IMR-90 (cell line): Measurements from ENCODE around the gene PFKP. TPM values are rescaled to one million over a fixed set of nuclear protein-coding genes. Genes with fewer than 3 reads are reported as not detected.

Source experiments
- ATAC-seq: fragments of 200-7000 bp; cut with Tn5 transposase; 2 replicates; pipeline ENCODE4 v1.9.1; 2020; ENCODE audit warnings: low read depth, mild to moderate bottlenecking, moderate library complexity
- BruUV-seq: library from RNA; stranded (reverse); fragments of 400-500 nt; replicated peaks from 2 replicates; lab custom pipeline; 2021; lab: Mats Ljungman, UMichigan
- CTCF ChIA-PET: fragments of 300-600 bp; formaldehyde crosslinking; extraction: SDS; loops from one replicate; lab custom pipeline; 2021; ENCODE audit warnings: antibody characterized with exemption; lab: Yijun Ruan, JAX
- POLR2A ChIA-PET: fragments of 300-600 bp; sonication (Branson Sonifier 250); formaldehyde crosslinking; loops from one replicate; lab custom pipeline; 2022; ENCODE audit warnings: antibody characterized with exemption; ENCODE audit not compliant: unreplicated experiment; lab: Charles Lee
- DNase-seq: peaks from one replicate; pipeline ENCODE4 v3.0.0; 2013
- H2AFZ ChIP-seq: replicated peaks from 2 replicates; pipeline ENCODE3; 2013; ENCODE audit warnings: low read length, mild to moderate bottlenecking; ENCODE audit not compliant: poor library complexity
- H2AK5ac ChIP-seq: 2 replicates; pipeline ENCODE4 v1.6.1; 2013; ENCODE audit warnings: low read depth, low read length, inconsistent platforms
- H2AK9ac ChIP-seq: replicated peaks from 2 replicates; pipeline ENCODE3; 2013; ENCODE audit warnings: mild to moderate bottlenecking, low read depth, low read length, moderate library complexity; ENCODE audit not compliant: poor library complexity
- H2BK120ac ChIP-seq: 2 replicates; pipeline ENCODE4 v1.6.1; 2013; ENCODE audit warnings: low read depth, low read length, inconsistent platforms
- H2BK15ac ChIP-seq: 3 replicates; pipeline ENCODE4 v1.6.1; 2013; ENCODE audit warnings: low read depth, low read length, inconsistent platforms
- H2BK20ac ChIP-seq: 2 replicates; pipeline ENCODE4 v1.6.1; 2013; ENCODE audit warnings: low read depth, mild to moderate bottlenecking, inconsistent platforms, low read length, moderate library complexity
- H2BK5ac ChIP-seq: 2 replicates; pipeline ENCODE4 v1.6.1; 2013; ENCODE audit warnings: mild to moderate bottlenecking, low read depth, low read length, inconsistent platforms; ENCODE audit not compliant: poor library complexity, severe bottlenecking
- H3K14ac ChIP-seq: replicated peaks from 2 replicates; pipeline ENCODE4 v1.6.1; 2013; ENCODE audit warnings: low read depth, low read length, inconsistent platforms
- H3K18ac ChIP-seq: 2 replicates; pipeline ENCODE4 v1.6.1; 2013; ENCODE audit warnings: low read depth, low read length, control low read depth
- H3K23ac ChIP-seq: 2 replicates; pipeline ENCODE4 v1.6.1; 2013; ENCODE audit warnings: low read depth, low read length, inconsistent platforms
- H3K27ac ChIP-seq: 2 replicates; pipeline ENCODE4 v1.5.1; 2013; ENCODE audit warnings: mild to moderate bottlenecking, control low read depth, low read length; ENCODE audit not compliant: insufficient read depth
- H3K27me3 ChIP-seq: 2 replicates; pipeline ENCODE4 v1.6.1; 2013; ENCODE audit warnings: low read length; ENCODE audit not compliant: control insufficient read depth, insufficient read depth
- H3K36me3 ChIP-seq: 2 replicates; pipeline ENCODE4 v1.6.1; 2013; ENCODE audit warnings: low read length, mixed read lengths; ENCODE audit not compliant: control insufficient read depth, insufficient read depth
- H3K4ac ChIP-seq: 2 replicates; pipeline ENCODE4 v1.6.1; 2013; ENCODE audit warnings: low read depth, low read length, inconsistent platforms
- H3K4me1 ChIP-seq: 2 replicates; pipeline ENCODE4 v1.6.1; 2013; ENCODE audit warnings: low read length, mixed read lengths; ENCODE audit not compliant: control insufficient read depth, insufficient read depth
- H3K4me2 ChIP-seq: 2 replicates; pipeline ENCODE4 v1.6.1; 2013; ENCODE audit warnings: low read depth, mild to moderate bottlenecking, control low read depth, low read length, moderate library complexity
- H3K4me3 ChIP-seq: 2 replicates; pipeline ENCODE4 v1.5.1; 2013; ENCODE audit warnings: low read depth, mild to moderate bottlenecking, control low read depth, low read length, moderate library complexity; ENCODE audit not compliant: insufficient read depth
- H3K56ac ChIP-seq: 2 replicates; pipeline ENCODE4 v1.6.1; 2013; ENCODE audit warnings: low read length, inconsistent platforms; ENCODE audit not compliant: insufficient read depth; ENCODE audit errors: extremely low read depth
- H3K79me1 ChIP-seq, 2 experiments: 2 replicates each; pipeline ENCODE4 v1.6.1; 2013; ENCODE audit warnings: low read length in 2 of 2, inconsistent platforms in 1 of 2, low read depth in 1 of 2
- H3K9ac ChIP-seq: 2 replicates; pipeline ENCODE4 v1.6.1; 2013; ENCODE audit warnings: low read depth, low read length, control low read depth
- H3K9me1 ChIP-seq: 2 replicates; pipeline ENCODE4 v1.6.1; 2013; ENCODE audit warnings: low read length, inconsistent platforms; ENCODE audit not compliant: insufficient read depth
- H3K9me3 ChIP-seq: 2 replicates; pipeline ENCODE4 v1.6.1; 2013; ENCODE audit warnings: low read length; ENCODE audit not compliant: control insufficient read depth, insufficient read depth
- H4K20me1 ChIP-seq: 2 replicates; pipeline ENCODE4 v1.6.1; 2013; ENCODE audit warnings: low read length, inconsistent platforms; ENCODE audit not compliant: insufficient read depth
- H4K5ac ChIP-seq: 2 replicates; pipeline ENCODE4 v1.6.1; 2013; ENCODE audit warnings: mild to moderate bottlenecking, low read depth, low read length, control low read depth
- H4K8ac ChIP-seq, 2 experiments: 2 replicates each; pipeline ENCODE4 v1.6.1; 2013; ENCODE audit warnings: low read depth in 2 of 2, low read length in 2 of 2, control low read depth in 1 of 2, inconsistent platforms in 1 of 2
- H4K91ac ChIP-seq: 2 replicates; pipeline ENCODE4 v1.6.1; 2013; ENCODE audit warnings: low read depth, low read length, inconsistent platforms; ENCODE audit not compliant: insufficient read depth
- BHLHE40 ChIP-seq: fragments of 150-350 bp; IDR thresholded peaks from 2 replicates; pipeline ENCODE4 v1.6.1; 2016; ENCODE audit warnings: mild to moderate bottlenecking, low read depth, low read length
- CEBPB ChIP-seq: IDR thresholded peaks from 2 replicates; pipeline ENCODE4 v1.6.1; 2012; ENCODE audit warnings: low read depth, low read length, improper control_type of control experiment
- CTCF ChIP-seq: conservative IDR thresholded peaks from 2 replicates; pipeline ENCODE4 v1.5.1; 2012; ENCODE audit warnings: mild to moderate bottlenecking, low read depth, low read length, improper control_type of control experiment
- ELK1 ChIP-seq: fragments of 150-350 bp; IDR thresholded peaks from 2 replicates; pipeline ENCODE4 v1.6.1; 2016; ENCODE audit warnings: low read depth, mild to moderate bottlenecking, low read length, moderate library complexity, borderline replicate concordance
- FOS ChIP-seq: fragments of 150-350 bp; IDR thresholded peaks from 2 replicates; pipeline ENCODE4 v1.6.1; 2016; ENCODE audit warnings: low read depth, low read length
- MAZ ChIP-seq: IDR thresholded peaks from 2 replicates; pipeline ENCODE4 v1.6.1; 2012; ENCODE audit warnings: low read depth, mild to moderate bottlenecking, low read length, improper control_type of control experiment, moderate library complexity, borderline replicate concordance
- NFE2L2 ChIP-seq: fragments of 150-350 bp; IDR thresholded peaks from 2 replicates; pipeline ENCODE4 v1.6.1; 2016; ENCODE audit warnings: low read depth, mild to moderate bottlenecking, low read length
- POLR2A ChIP-seq: IDR thresholded peaks from 2 replicates; pipeline ENCODE4 v1.6.1; 2012; ENCODE audit warnings: mild to moderate bottlenecking, low read depth, low read length
- SMC3 ChIP-seq: fragments of 150-350 bp; IDR thresholded peaks from 2 replicates; pipeline ENCODE4 v1.6.1; 2016; ENCODE audit warnings: low read depth, mild to moderate bottlenecking, antibody characterized with exemption, low read length, moderate library complexity
- USF2 ChIP-seq: fragments of 150-350 bp; IDR thresholded peaks from 2 replicates; pipeline ENCODE4 v1.6.1; 2017; ENCODE audit warnings: mild to moderate bottlenecking, antibody characterized with exemption, low read length, low read depth
- WGBS, 2 experiments: methylation state at CpG; one replicate each; pipeline versions ENCODE4 v1.1.5 to v1.1.7; 2013; ENCODE audit warnings: missing lambda C conversion rate in 2 of 2; ENCODE audit not compliant: insufficient read length in 1 of 2; ENCODE audit errors: extremely low coverage in 2 of 2; 5-methylcytosine and 5-hydroxymethylcytosine counted together
- dilution Hi-C: fragments of 300-500 bp; cut with HindIII; formaldehyde crosslinking; loops from one replicate; pipeline ENCODE4 v1.14.3; 2018; ENCODE audit warnings: low sequenced_read_pairs; ENCODE audit not compliant: unreplicated experiment
- in situ Hi-C: fragments of 300-500 bp; cut with MboI; formaldehyde crosslinking; loops from 3 replicates; pipeline ENCODE4 v1.14.3; 2019; ENCODE audit warnings: low sequenced_read_pairs, inconsistent platforms, mixed read lengths
- intact Hi-C: fragments of 100-400 bp; cut with micrococcal nuclease; formaldehyde crosslinking; loops from 2 replicates; pipeline ENCODE4 v1.10.0; 2022
- polyA plus RNA-seq, 3 experiments: library from polyadenylated mRNA; depleted of rRNA; stranded (reverse); fragments of >200 nt; gene quantifications; 2 replicates each; pipeline ENCODE4 v1.2.3, GENCODE V29; 2012; ENCODE audit warnings: low replicate concordance in 1 of 3
- total RNA-seq: library from RNA; depleted of rRNA; stranded (reverse); fragments of >200 nt; gene quantifications from 2 replicates; pipeline ENCODE4 v1.2.3, GENCODE V29; 2012

PFKP gene
- total and polyA plus RNA-seq, 2 of the 4 experiments (the other 2 are of a cell fraction), result 223 to 294 TPM

DNA sequence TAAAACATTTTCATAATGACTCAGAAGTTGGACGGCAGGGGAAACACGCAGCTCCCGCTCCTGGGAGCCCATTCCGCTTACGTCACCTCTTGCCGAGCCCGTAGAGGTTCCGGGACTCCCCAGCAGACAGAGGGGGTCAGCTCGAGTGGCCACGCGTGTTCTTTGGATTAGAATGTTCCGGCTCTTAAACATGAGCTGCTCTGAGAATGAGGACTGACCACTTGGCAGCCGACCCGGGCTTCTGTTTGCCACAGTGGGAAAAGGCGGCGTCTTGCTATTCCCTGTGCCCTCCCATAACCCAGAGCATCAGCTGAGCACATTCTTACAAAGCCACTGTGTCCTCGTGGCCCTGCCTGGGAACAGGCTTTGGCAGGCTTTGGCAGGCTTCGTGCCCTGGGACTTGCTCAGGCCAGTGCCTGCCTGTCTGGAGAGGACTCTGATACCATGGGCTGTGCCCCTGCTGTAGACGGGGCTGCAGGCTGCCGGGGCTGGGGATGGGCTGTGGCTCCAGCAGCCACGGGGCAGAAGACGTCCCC lies 40.1 kb downstream of the PFKP start (continued):
- TF ChIP-seq MAZ, result peak; percentile 80; the same call in 1 of the 2 replicates

DNA sequence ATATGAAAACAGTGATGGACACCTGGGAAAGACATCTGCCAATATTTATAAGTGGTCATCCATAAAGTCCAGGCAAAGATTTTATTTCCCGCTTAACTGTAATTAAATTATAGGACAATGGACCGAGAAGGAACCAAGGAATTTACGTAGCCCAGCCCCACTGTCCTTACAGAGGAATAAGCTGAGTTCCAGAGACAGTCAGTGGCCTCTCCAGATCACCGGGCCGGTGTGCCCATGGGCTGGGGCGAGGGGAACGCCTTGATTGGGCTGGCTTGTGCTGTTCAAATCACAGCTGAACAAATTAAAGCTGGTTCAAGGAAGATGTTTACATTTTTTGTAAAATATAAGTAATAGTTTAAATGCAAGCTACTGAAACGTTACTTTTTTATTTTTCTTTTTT lies 40.7 kb downstream of the PFKP start:
- dilution Hi-C loops (no loop called here), in situ Hi-C loops (no loop called here), intact Hi-C loops (loop anchor here (5.0 kb wide), 1 partner anchor 181 kb away; no protein-coding TSS in a partner anchor)
- peak overlapping the region; percentile 93 for H2BK5ac ChIP-seq
- TF ChIP-seq FOS (no peak), POLR2A (no peak), NFE2L2 (no peak), CTCF (no peak), USF2 (no peak), BHLHE40 (no peak), MAZ (no peak), SMC3 (no peak), CEBPB (no peak), ELK1 (no peak)
- H3K14ac ChIP-seq, result peak overlapping the region; percentile 53
- peak overlapping the region; percentile 75 for H4K91ac ChIP-seq
- peaks cover 41 to 76% of the 10 kb centered on the region in 2 experiments for H3K79me1 ChIP-seq
- no peak overlapping the region for H3K4me3 ChIP-seq
- H2BK15ac ChIP-seq, result peak overlapping the region; percentile 32; the same call in 1 of the 3 replicates
- H2AFZ ChIP-seq, result no peak overlapping the region
- H3K9ac ChIP-seq, result peak overlapping the region; percentile 55
- no peak overlapping the region for H3K4me2 ChIP-seq
- no peaks in the 10 kb centered on the region for H3K9me3 ChIP-seq
- 0 out of 2 replicates have a peak overlapping the region, but pooled peaks have one; percentile 13 for H3K23ac ChIP-seq
- no TSS peak for BruUV-seq
- H3K27me3 ChIP-seq, result no peaks in the 10 kb centered on the region
- peaks cover 24% of the 10 kb centered on the region for H3K9me1 ChIP-seq
- H2AK9ac ChIP-seq, result no peak overlapping the region
- peaks cover 8% of the 10 kb centered on the region for H3K4me1 ChIP-seq
- peak overlapping the region; percentile 77 for H3K27ac ChIP-seq
- no peak for ATAC-seq
- H4K8ac ChIP-seq, result peak overlapping the region; percentile 0 to 76
- ChIA-PET CTCF (no interaction called here), POLR2A (no interaction called here)
- H4K5ac ChIP-seq, result peak overlapping the region; percentile 79
- peak overlapping the region; percentile 56 for H3K56ac ChIP-seq
- peak overlapping the region; percentile 51 for H2BK20ac ChIP-seq
- peak overlapping the region; percentile 8; the same call in 1 of the 2 replicates for H3K18ac ChIP-seq
- peaks cover 29% of the 10 kb centered on the region for H4K20me1 ChIP-seq
- H2AK5ac ChIP-seq, result peak overlapping the region; percentile 77; the same call in 1 of the 2 replicates
- peaks cover 71% of the 10 kb centered on the region for H3K36me3 ChIP-seq
- WGBS, 2 experiments, result 69% methylated on average over 2 of the region's 8 CpGs; no CpG with 5 or more reads in 1 of the 2 experiments
- DNase-seq, result no peak
- peak overlapping the region; percentile 79 for H2BK120ac ChIP-seq
- peak overlapping the region; percentile 76 for H3K4ac ChIP-seq
